HEK293T (cell line): ENCODE data around the gene RASL10A.

ENCODE experiments used
- CTCF ChIA-PET: fragments of 350-600 bp; formaldehyde crosslinking; extraction: SDS; loops from one replicate; lab custom pipeline; 2021; ENCODE audit warnings: antibody characterized with exemption, inconsistent platforms; lab: Yijun Ruan, JAX
- POLR2A ChIA-PET: fragments of 350-600 bp; formaldehyde crosslinking; extraction: SDS; loops from one replicate; lab custom pipeline; 2020; ENCODE audit warnings: antibody characterized with exemption, inconsistent platforms; lab: Yijun Ruan, JAX
- DNase-seq: peaks from one replicate; pipeline ENCODE4 v3.0.0; 2012; ENCODE audit warnings: mixed read lengths; ENCODE audit errors: extremely low spot score
- ARNT ChIP-seq: fragments of 450-650 bp; IDR thresholded peaks from 2 replicates; pipeline ENCODE4 v1.6.1; 2017; ENCODE audit warnings: mild to moderate bottlenecking
- BHLHE40 ChIP-seq: fragments of 450-650 bp; IDR thresholded peaks from 2 replicates; pipeline ENCODE4 v1.6.1; 2016; ENCODE audit warnings: mild to moderate bottlenecking, moderate library complexity, borderline replicate concordance
- CTBP1 ChIP-seq: fragments of 450-650 bp; IDR thresholded peaks from 2 replicates; pipeline ENCODE4 v1.6.1; 2016; ENCODE audit warnings: borderline replicate concordance
- ELF4 ChIP-seq: fragments of 450-650 bp; IDR thresholded peaks from 2 replicates; pipeline ENCODE4 v1.6.1; 2017; ENCODE audit warnings: antibody characterized with exemption
- FOXA1 ChIP-seq: fragments of 450-650 bp; IDR thresholded peaks from 2 replicates; pipeline ENCODE4 v1.6.1; 2016; ENCODE audit warnings: mild to moderate bottlenecking
- FOXM1 ChIP-seq: fragments of 450-650 bp; IDR thresholded peaks from 2 replicates; pipeline ENCODE4 v1.6.1; 2017; ENCODE audit warnings: mild to moderate bottlenecking, borderline replicate concordance
- HDGF ChIP-seq: fragments of 450-650 bp; IDR thresholded peaks from 2 replicates; pipeline ENCODE4 v1.6.1; 2017; ENCODE audit warnings: antibody characterized with exemption, borderline replicate concordance
- LEF1 ChIP-seq: fragments of 450-650 bp; IDR thresholded peaks from 2 replicates; pipeline ENCODE4 v1.6.1; 2017; ENCODE audit warnings: mild to moderate bottlenecking, borderline replicate concordance
- NFRKB ChIP-seq: fragments of 450-650 bp; IDR thresholded peaks from 2 replicates; pipeline ENCODE4 v1.6.1; 2016; ENCODE audit warnings: mild to moderate bottlenecking, moderate library complexity
- PKNOX1 ChIP-seq: fragments of 450-650 bp; IDR thresholded peaks from 2 replicates; pipeline ENCODE4 v1.6.1; 2016
- SP1 ChIP-seq: fragments of 450-650 bp; IDR thresholded peaks from 2 replicates; pipeline ENCODE4 v1.6.1; 2017
- TARDBP ChIP-seq: fragments of 450-650 bp; IDR thresholded peaks from 2 replicates; pipeline ENCODE4 v1.6.1; 2016
- ZNF384 ChIP-seq: fragments of 450-650 bp; IDR thresholded peaks from 2 replicates; pipeline ENCODE4 v1.6.1; 2016

Gene RASL10A

GRCh38 chr22:29266564-29267461, 48.7 kb downstream of the RASL10A start:
- CTCF ChIA-PET = interaction anchor here (0.6 to 1.2 kb wide), 2 partner anchors 21 to 896 kb away, joined by 3 to 6 read pairs; no protein-coding TSS in a partner anchor
- no peak for TF ChIP-seq PKNOX1
- TF ChIP-seq TARDBP = no peak
- no peak for TF ChIP-seq BHLHE40
- no peak for TF ChIP-seq HDGF
- TF ChIP-seq FOXM1 = peak; percentile 34; the same call in 1 of the 2 replicates
- POLR2A ChIA-PET = interaction anchor here (0.7 to 1.0 kb wide), 3 partner anchors 46 to 61 kb away, joined by 3 read pairs; no protein-coding TSS in a partner anchor
- DNase-seq = no peak

- POLR2A ChIA-PET = interaction anchor here (1.0 kb wide), 1 partner anchor 45 kb away, joined by 3 read pairs; no protein-coding TSS in a partner anchor
- no peak for DNase-seq
- CTCF ChIA-PET = no interaction called here
- no peak for TF ChIP-seq ARNT
- no peak for TF ChIP-seq NFRKB
- TF ChIP-seq FOXM1 = no peak
- TF ChIP-seq BHLHE40 = no peak
- TF ChIP-seq SP1 = no peak
- no peak for TF ChIP-seq CTBP1
- TF ChIP-seq PKNOX1 = no peak
- TF ChIP-seq ELF4 = no peak
These were observed 49.6 kb downstream of the RASL10A start for GRCh38 chr22:29265929-29266328.

GRCh38 chr22:29265305-29265704, 50.2 kb downstream of the RASL10A start:
- no peak for DNase-seq
- POLR2A ChIA-PET = no interaction called here
- CTCF ChIA-PET = no interaction called here
- TF ChIP-seq HDGF = no peak
- TF ChIP-seq NFRKB = no peak
- no peak for TF ChIP-seq FOXA1
- no peak for TF ChIP-seq CTBP1

GRCh38 chr22:29263791-29264276, 51.7 kb downstream of the RASL10A start:
- no peak for TF ChIP-seq FOXM1
- no peak for TF ChIP-seq CTBP1
- TF ChIP-seq ELF4 = no peak
- no peak for TF ChIP-seq SP1
- no peak for TF ChIP-seq ZNF384
- TF ChIP-seq LEF1 = no peak
- TF ChIP-seq FOXA1 = no peak
- no peak for TF ChIP-seq TARDBP
- no peak for TF ChIP-seq ARNT
- DNase-seq = no peak
- ChIA-PET CTCF (no interaction called here), POLR2A (no interaction called here)
